Right lobe of liver (tissue), 4 donors: ENCODE results near the gene CCDC80.

Experiments used
- CTCF ChIP-seq, 4 donors: fragments of 200-600 bp in 3 of 4; fragments of 450-650 bp in 1 of 4; IDR thresholded peaks; one replicate each; pipeline versions ENCODE4 v1.5.1 to v1.8.0; 2016 to 2022; ENCODE audit warnings: antibody characterized with exemption in 4 of 4, mild to moderate bottlenecking in 2 of 4
- POLR2A ChIP-seq: fragments of 450-650 bp; IDR thresholded peaks from one replicate; pipeline ENCODE4 v1.6.1; 2017; ENCODE audit warnings: antibody characterized with exemption, mild to moderate bottlenecking
- donor health status: DM: no; HTN: no; CAD: no.
- donor health status: DM: no; HTN: no; CAD: no.
- donor health status: DM: no; HTN: yes; CAD: no.

DNA sequence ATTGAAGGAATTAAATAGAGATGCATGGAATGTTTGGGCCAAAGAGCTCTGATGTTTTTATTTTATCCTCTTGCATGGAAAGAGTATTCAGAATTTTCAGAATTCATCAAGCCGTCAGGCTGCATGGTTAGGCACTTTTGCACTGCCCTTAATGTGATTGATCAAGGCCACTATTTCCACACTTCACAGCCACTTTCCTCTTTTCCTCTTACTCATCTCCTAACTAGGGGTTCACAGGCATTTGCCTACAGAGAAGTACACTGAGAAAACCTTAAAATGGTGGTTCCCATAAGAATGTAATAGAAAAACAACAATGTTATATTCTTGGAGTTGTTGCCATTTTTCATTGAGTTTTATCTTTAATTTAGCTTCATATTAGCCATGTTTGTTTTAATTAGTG, 68.2 kb downstream of the CCDC80 start:
- TF ChIP-seq CTCF (IDR thresholded peaks at IDR 0.05) (no peak), POLR2A (no peak)
